H9 (cell line): Measurements from ENCODE around the gene SUSD2. TPM values are rescaled to one million over a fixed set of nuclear protein-coding genes. Genes with fewer than 3 reads are reported as not detected.
A peak's percentile ranks its signal among the peaks of the same experiment; 100 is the strongest.

Experiments
- DNase-seq: peaks from one replicate; pipeline ENCODE4 v3.0.0-alpha.2; 2017
- H2AFZ ChIP-seq: one replicate; pipeline ENCODE4 v1.6.1; 2013; ENCODE audit warnings: mild to moderate bottlenecking, low read length, control low read depth, moderate library complexity
- H2AK5ac ChIP-seq: 2 replicates; pipeline ENCODE4 v1.6.1; 2013; ENCODE audit warnings: low read length, control low read depth, mixed read lengths; ENCODE audit not compliant: insufficient read length
- H2BK120ac ChIP-seq: one replicate; pipeline ENCODE4 v1.6.1; 2013; ENCODE audit warnings: low read depth, mild to moderate bottlenecking, low read length, control low read depth, inconsistent platforms; ENCODE audit not compliant: poor library complexity, severe bottlenecking
- H2BK12ac ChIP-seq: 2 replicates; pipeline ENCODE4 v1.6.1; 2013; ENCODE audit warnings: low read length, control low read depth, mixed read lengths, low read depth; ENCODE audit not compliant: insufficient read length
- H2BK15ac ChIP-seq: 2 replicates; pipeline ENCODE4 v1.6.1; 2013; ENCODE audit warnings: low read depth, low read length, control low read depth
- H2BK20ac ChIP-seq: one replicate; pipeline ENCODE4 v1.6.1; 2013; ENCODE audit warnings: low read depth, mild to moderate bottlenecking, low read length, control low read depth, inconsistent platforms; ENCODE audit not compliant: poor library complexity, severe bottlenecking
- H2BK5ac ChIP-seq: 2 replicates; pipeline ENCODE4 v1.6.1; 2013; ENCODE audit warnings: low read length, control low read depth, mixed read lengths; ENCODE audit not compliant: insufficient read length
- H3K14ac ChIP-seq: 2 replicates; pipeline ENCODE4 v1.6.1; 2013; ENCODE audit warnings: low read length, control low read depth; ENCODE audit not compliant: insufficient read depth
- H3K18ac ChIP-seq: 2 replicates; pipeline ENCODE4 v1.6.1; 2013; ENCODE audit warnings: low read depth, mild to moderate bottlenecking, mixed read lengths, low read length, control low read depth; ENCODE audit not compliant: insufficient read length
- H3K23ac ChIP-seq: 2 replicates; pipeline ENCODE4 v1.6.1; 2013; ENCODE audit warnings: low read length, control low read depth, mixed read lengths, low read depth; ENCODE audit not compliant: insufficient read length
- H3K23me2 ChIP-seq: 2 replicates; pipeline ENCODE4 v1.6.1; 2013; ENCODE audit warnings: low read depth, mild to moderate bottlenecking, mixed read lengths, low read length, control low read depth; ENCODE audit not compliant: insufficient read length, poor library complexity, severe bottlenecking
- H3K27ac ChIP-seq: 2 replicates; pipeline ENCODE4 v1.5.1; 2013; ENCODE audit warnings: low read length, control low read depth, mixed read lengths, low read depth; ENCODE audit not compliant: insufficient read length
- H3K27me3 ChIP-seq: 2 replicates; pipeline ENCODE4 v1.6.1; 2013; ENCODE audit warnings: low read length, control low read depth, inconsistent platforms; ENCODE audit not compliant: insufficient read depth
- H3K4ac ChIP-seq: 2 replicates; pipeline ENCODE4 v1.6.1; 2013; ENCODE audit warnings: low read depth, mild to moderate bottlenecking, control low read depth, inconsistent platforms, low read length, moderate library complexity
- H3K4me1 ChIP-seq: 2 replicates; pipeline ENCODE4 v1.6.1; 2013; ENCODE audit warnings: low read length, control low read depth, inconsistent platforms; ENCODE audit not compliant: insufficient read depth
- H3K4me2 ChIP-seq: 2 replicates; pipeline ENCODE4 v1.6.1; 2013; ENCODE audit warnings: low read length, control low read depth, mixed read lengths; ENCODE audit not compliant: insufficient read length, insufficient read depth
- H3K56ac ChIP-seq: 2 replicates; pipeline ENCODE4 v1.6.1; 2013; ENCODE audit warnings: low read depth, mild to moderate bottlenecking, mixed read lengths, low read length, control low read depth; ENCODE audit not compliant: insufficient read length
- H3K79me1 ChIP-seq: 2 replicates; pipeline ENCODE4 v1.6.1; 2013; ENCODE audit warnings: low read depth, mild to moderate bottlenecking, moderate library complexity, low read length, control low read depth, inconsistent platforms; ENCODE audit not compliant: insufficient read depth, poor library complexity, severe bottlenecking
- H3K79me2 ChIP-seq: 2 replicates; pipeline ENCODE4 v1.6.1; 2013; ENCODE audit warnings: low read length, control low read depth, inconsistent platforms; ENCODE audit not compliant: insufficient read depth
- H3K9ac ChIP-seq: 2 replicates; pipeline ENCODE4 v1.6.1; 2013; ENCODE audit warnings: low read length, control low read depth, mixed read lengths; ENCODE audit not compliant: insufficient read length; ENCODE audit errors: extremely low read depth
- H3K9me3 ChIP-seq: one replicate; pipeline ENCODE4 v1.6.1; 2013; ENCODE audit warnings: low read depth, low read length, inconsistent platforms; ENCODE audit not compliant: control insufficient read depth
- H3T11ph ChIP-seq: one replicate; pipeline ENCODE4 v1.6.1; 2013; ENCODE audit warnings: mild to moderate bottlenecking, low read length, control low read depth, inconsistent platforms
- H4K20me1 ChIP-seq: one replicate; pipeline ENCODE4 v1.6.1; 2013; ENCODE audit not compliant: control insufficient read depth, insufficient read length, insufficient read depth
- H4K5ac ChIP-seq: 2 replicates; pipeline ENCODE4 v1.6.1; 2013; ENCODE audit warnings: low read depth, mild to moderate bottlenecking, mixed read lengths, low read length, control low read depth; ENCODE audit not compliant: insufficient read length
- H4K8ac ChIP-seq: replicated peaks from 2 replicates; pipeline ENCODE4 v1.6.1; 2013; ENCODE audit warnings: low read length, control low read depth, mixed read lengths, low read depth; ENCODE audit not compliant: insufficient read length
- H4K91ac ChIP-seq: 2 replicates; pipeline ENCODE4 v1.6.1; 2013; ENCODE audit warnings: low read depth, mild to moderate bottlenecking, moderate library complexity, mixed read lengths, low read length, control low read depth; ENCODE audit not compliant: insufficient read length
- H3K27ac Mint-ChIP-seq, 3 experiments: 2 replicates in 2 of 3; 3 replicates in 1 of 3; pipeline ENCODE4 v1.8.0; 2020 to 2021; ENCODE audit warnings: mixed read lengths in 3 of 3, mild to moderate bottlenecking in 1 of 3, moderate library complexity in 1 of 3
- H3K27me3 Mint-ChIP-seq: 2 replicates; pipeline ENCODE4 v1.8.0; 2021; ENCODE audit warnings: low read depth, mild to moderate bottlenecking, moderate library complexity, mixed read lengths
- H3K36me3 Mint-ChIP-seq, 3 experiments: 2 replicates in 2 of 3; 3 replicates in 1 of 3; pipeline ENCODE4 v1.8.0; 2020 to 2021; ENCODE audit warnings: low read depth in 3 of 3, mixed read lengths in 3 of 3; ENCODE audit not compliant: insufficient read depth in 1 of 3
- H3K4me1 Mint-ChIP-seq, 2 experiments: 2 replicates each; pipeline ENCODE4 v1.8.0; 2020; ENCODE audit warnings: mixed read lengths in 2 of 2
- H3K4me3 Mint-ChIP-seq, 2 experiments: 2 replicates in 1 of 2; 3 replicates in 1 of 2; pipeline ENCODE4 v1.8.0; 2020 to 2021; ENCODE audit warnings: mild to moderate bottlenecking in 2 of 2, mixed read lengths in 2 of 2, moderate library complexity in 1 of 2
- H3K9me3 Mint-ChIP-seq, 2 experiments: 2 replicates in 1 of 2; 3 replicates in 1 of 2; pipeline ENCODE4 v1.8.0; 2020; ENCODE audit warnings: mild to moderate bottlenecking in 2 of 2, mixed read lengths in 2 of 2, moderate library complexity in 1 of 2
- WGBS: extraction: QIAGEN DNeasy Blood & Tissue Kit; methylation state at CpG from one replicate; pipeline ENCODE4 v1.1.7; 2013; ENCODE audit warnings: missing lambda C conversion rate, low lambda C conversion rate, mixed read lengths; ENCODE audit not compliant: insufficient read length; ENCODE audit errors: extremely low coverage; 5-methylcytosine and 5-hydroxymethylcytosine counted together
- total RNA-seq: library from RNA; stranded (reverse); gene quantifications from 2 replicates; pipeline ENCODE4 v1.2.1, GENCODE V29; 2021
- TF ChIP-seq, protein P1 (sequence below): fragments of 200-600 bp; sonication (generic); conservative IDR thresholded peaks from 3 replicates; pipeline ENCODE4 v1.8.0; 2021; ENCODE audit warnings: antibody characterized with exemption, mild to moderate bottlenecking

Gene SUSD2
- total RNA-seq, 1 experiment from 2014 or later, result 4.2 TPM

GRCh38 chr22:24162436-24162835 lies 18.9 kb upstream of the SUSD2 start:
- Histone ChIP-seq H3K23me2 (no peaks in the 10 kb centered on the region), H3K79me1 (no peaks in the 10 kb centered on the region), H2AFZ (no peak overlapping the region), H3K9me3 (no peaks in the 10 kb centered on the region), H3K79me2 (no peaks in the 10 kb centered on the region), H2BK5ac (no peak overlapping the region), H3K27me3 (no peaks in the 10 kb centered on the region), H4K91ac (no peak overlapping the region), H2BK15ac (no peak overlapping the region), H3K56ac (no peak overlapping the region), H3K4me2 (no peak overlapping the region), H3K18ac (no peak overlapping the region), H3K4me1 (no peaks in the 10 kb centered on the region; the same call in 1 of the 2 replicates), H4K8ac (no peak overlapping the region), H4K20me1 (no peaks in the 10 kb centered on the region), H3K27ac (no peak overlapping the region), H2AK5ac (no peak overlapping the region), H2BK12ac (no peak overlapping the region), H3K9ac (no peak overlapping the region), H2BK120ac (no peak overlapping the region), H2BK20ac (no peak overlapping the region), H3K4ac (no peak overlapping the region), H3T11ph (no peak overlapping the region), H4K5ac (no peak overlapping the region), H3K14ac (no peak overlapping the region), H3K23ac (no peak overlapping the region)
- Mint-ChIP-seq H3K4me1 (peaks cover 8 to 15% of the 10 kb centered on the region in 2 experiments), H3K36me3 (peaks cover 0 to 22% (median 21%) of the 10 kb centered on the region in 3 experiments; a peak in 6 of 7 replicates), H3K27ac (peak overlapping the region in 2 of 3 experiments; percentile 61 to 73; a peak in 2 of 7 replicates), H3K9me3 (no peaks in the 10 kb centered on the region), H3K4me3 (no peak overlapping the region; a peak in 1 of 5 replicates), H3K27me3 (no peaks in the 10 kb centered on the region; the same call in 1 of the 2 replicates)
- no CpG with 5 or more reads among the region's 6 CpGs for WGBS
- no peak for DNase-seq
- TF ChIP-seq, protein P1, sequence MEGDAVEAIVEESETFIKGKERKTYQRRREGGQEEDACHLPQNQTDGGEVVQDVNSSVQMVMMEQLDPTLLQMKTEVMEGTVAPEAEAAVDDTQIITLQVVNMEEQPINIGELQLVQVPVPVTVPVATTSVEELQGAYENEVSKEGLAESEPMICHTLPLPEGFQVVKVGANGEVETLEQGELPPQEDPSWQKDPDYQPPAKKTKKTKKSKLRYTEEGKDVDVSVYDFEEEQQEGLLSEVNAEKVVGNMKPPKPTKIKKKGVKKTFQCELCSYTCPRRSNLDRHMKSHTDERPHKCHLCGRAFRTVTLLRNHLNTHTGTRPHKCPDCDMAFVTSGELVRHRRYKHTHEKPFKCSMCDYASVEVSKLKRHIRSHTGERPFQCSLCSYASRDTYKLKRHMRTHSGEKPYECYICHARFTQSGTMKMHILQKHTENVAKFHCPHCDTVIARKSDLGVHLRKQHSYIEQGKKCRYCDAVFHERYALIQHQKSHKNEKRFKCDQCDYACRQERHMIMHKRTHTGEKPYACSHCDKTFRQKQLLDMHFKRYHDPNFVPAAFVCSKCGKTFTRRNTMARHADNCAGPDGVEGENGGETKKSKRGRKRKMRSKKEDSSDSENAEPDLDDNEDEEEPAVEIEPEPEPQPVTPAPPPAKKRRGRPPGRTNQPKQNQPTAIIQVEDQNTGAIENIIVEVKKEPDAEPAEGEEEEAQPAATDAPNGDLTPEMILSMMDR, result no peak
